Suppressor macrophage (primary cell): ENCODE data around the gene FAM107B.

Experiments used
- DNase-seq, 4 experiments: peaks; one replicate each; pipeline ENCODE4 v3.0.0-alpha.2; 2020 to 2022

Gene FAM107B

DNA sequence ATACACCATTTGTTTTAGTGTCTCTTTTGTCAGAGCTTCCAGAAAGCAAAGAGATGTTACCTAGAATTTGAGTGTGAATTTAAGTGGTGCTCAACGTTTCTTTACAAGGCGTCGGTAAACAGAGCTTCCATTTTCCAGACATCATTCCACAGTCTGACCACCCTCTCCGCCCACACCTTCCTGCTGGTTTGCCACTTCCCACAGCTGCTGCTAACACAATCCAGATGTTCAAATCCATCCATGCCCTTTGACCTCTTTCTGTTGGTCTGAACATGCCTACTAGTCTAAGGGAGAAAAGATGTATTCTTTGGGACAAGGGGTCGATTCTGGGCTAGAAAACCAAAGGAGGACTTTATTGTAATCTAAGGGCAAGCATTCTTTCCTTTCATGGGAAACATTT is 86.1 kb downstream of the FAM107B start:
- DNase-seq, result peak; percentile 19 to 40 (median 37)

GRCh38 chr10:14688189-14688588 is 86.5 kb downstream of the FAM107B start:
- peak in 2 of 4 experiments; percentile 25 to 41 for DNase-seq

GRCh38 chr10:14687340-14687739 is 87.4 kb downstream of the FAM107B start:
- DNase-seq, result no peak

- no peak for DNase-seq
Observed at GRCh38 chr10:14686356-14686755, 88.3 kb downstream of the FAM107B start.

DNA sequence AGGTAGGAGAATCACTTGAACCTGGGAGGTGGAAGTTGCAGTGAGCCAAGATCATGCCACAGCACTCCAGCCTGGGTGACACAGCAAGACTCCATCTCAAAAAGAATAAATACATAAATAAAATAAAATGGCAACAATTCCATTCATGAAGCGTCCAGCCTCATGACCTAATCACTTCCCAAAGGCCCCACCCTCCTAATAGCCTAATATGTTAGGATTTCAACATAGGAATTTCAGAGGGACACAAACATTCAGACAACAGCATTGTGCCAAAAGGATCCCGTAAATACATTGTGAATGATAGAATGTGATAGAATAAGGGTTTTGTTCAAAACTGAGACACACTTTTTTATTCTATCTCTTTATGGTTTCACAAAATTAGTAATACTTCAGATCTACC is 90.3 kb downstream of the FAM107B start:
- DNase-seq, result no peak

DNA sequence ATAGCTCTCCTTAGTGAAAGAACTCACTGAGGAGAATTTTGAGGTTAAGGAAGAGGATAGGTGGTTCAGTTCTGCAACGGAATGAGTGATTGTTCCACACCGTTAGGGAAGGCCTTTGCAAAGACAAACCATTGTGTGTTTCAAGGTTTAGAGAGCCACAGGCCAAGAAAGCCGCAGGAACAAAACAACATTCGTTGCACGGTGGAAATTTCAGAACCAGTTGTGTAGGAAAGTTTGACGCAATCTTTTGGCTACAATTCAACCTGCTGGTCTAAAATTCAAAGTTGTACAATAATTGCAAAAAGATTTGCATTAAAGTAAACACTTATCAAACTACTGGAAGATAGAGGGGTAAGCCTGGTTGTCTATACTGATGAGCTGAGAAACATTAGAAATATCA is 91.4 kb downstream of the FAM107B start:
- no peak for DNase-seq

- no peak for DNase-seq
Observed at GRCh38 chr10:14681802-14682201, 92.9 kb downstream of the FAM107B start.

DNA sequence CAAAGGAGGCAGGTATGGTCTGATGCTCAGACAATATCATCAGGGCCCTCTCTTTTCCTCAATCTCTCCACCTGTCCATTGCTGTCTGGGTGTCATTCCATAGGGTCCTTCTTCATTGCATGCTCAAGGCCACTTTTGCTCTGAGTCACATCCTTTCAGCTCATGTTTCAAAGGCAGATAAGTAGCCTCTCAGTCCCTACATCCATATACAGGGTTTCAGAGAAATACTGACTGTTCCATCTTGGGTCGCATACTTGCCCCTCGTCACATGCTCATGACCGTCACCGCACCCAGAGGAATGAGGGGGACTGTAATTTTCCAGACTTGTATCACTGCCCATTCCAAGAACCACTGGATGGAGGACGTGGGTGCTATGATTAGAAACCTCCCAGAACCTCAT is 93.4 kb downstream of the FAM107B start:
- DNase-seq, result no peak

- no peak for DNase-seq
Observed at GRCh38 chr10:14678637-14679036, 96.1 kb downstream of the FAM107B start.

DNA sequence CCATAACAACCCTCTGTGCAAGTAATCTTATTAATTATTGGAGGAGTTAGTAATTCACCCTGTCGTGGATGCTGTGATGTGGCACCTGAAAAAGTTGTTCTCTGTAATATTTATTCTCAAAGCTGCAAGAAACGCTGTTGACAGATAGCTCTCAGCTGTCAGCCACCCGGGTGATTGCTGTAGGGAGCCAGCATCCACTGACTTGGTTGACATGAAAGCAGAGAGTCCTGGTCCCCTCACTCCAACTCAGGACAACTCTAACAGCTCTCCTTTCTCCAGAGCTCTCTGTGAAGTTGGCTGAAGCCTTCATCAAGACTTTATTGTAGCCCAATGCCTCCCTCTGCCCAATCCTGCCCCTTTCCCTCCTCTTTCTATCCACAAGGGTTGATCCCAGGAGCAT is 98.0 kb downstream of the FAM107B start:
- no peak for DNase-seq

DNA sequence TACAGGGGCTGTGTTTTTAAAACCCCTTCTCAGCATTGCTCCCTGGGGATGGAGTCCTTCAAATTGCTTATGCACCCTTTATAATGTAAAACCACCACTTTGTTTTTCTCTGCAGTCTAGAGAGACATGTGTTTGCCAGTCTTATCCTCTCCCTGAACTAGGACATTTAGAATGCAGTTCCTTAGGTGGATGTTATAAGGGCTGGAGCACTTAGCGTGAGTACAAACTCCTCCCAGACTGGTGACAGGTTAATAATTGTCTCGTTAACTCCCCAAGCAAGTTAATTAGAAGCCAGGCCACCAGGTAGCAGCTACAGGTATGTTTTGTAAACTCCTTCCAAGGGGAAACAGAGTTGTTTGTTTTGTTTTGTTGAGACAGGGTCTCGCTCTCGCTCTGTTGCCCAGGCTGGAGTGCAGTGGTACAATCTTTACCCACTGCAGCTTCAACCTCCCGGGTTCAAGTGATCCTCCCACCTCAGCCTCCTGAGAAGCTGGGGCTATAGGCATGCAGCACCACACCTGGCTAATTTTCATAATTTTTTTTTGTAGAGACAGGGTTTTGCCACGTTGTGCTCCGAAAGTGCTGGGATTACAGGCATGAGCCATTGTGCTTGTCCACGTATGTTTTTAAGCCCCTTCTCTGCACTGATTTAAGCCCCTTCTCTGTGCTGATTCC is 100.2 kb downstream of the FAM107B start:
- no peak for DNase-seq

- DNase-seq, result peak in 3 of 4 experiments; percentile 9 to 50 (median 32)
Observed at GRCh38 chr10:14673189-14673861, 101.4 kb downstream of the FAM107B start.

GRCh38 chr10:14671386-14671831 is 103.3 kb downstream of the FAM107B start:
- no peak for DNase-seq

DNA sequence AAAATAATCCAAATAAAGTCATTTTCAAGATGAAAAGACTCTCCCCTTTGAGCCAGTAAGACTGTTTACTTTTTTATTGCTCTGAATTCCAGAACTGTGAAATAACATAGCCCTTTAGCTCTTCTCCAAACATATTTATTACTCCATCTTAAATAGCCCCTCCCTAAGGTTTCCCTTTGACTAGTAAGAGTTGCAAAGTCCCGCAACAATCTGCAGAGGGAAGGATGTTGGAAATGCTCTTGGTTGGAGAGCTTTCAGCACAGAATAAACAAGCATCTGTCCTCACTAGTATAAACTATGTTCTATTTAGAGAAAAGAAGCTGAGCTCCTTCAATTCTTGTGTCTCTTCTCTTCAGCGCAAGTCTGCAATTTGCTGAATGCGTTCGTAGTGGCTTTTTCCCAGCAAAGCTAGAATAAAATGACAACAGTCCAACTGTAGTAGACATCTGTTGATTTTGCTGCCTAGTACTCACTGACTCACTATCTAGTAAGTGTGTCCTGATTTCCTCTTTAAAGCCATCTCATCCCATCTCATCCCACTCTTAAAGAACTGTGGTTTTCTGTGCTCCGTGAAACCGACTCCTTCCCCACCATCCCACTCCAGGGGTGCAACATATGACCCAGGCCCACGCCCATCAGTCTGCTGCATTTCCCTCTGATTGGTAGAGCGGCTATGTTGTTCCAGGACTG is 104.0 kb downstream of the FAM107B start:
- DNase-seq, result peak in 3 of 4 experiments; percentile 39 to 71 (median 45)

DNA sequence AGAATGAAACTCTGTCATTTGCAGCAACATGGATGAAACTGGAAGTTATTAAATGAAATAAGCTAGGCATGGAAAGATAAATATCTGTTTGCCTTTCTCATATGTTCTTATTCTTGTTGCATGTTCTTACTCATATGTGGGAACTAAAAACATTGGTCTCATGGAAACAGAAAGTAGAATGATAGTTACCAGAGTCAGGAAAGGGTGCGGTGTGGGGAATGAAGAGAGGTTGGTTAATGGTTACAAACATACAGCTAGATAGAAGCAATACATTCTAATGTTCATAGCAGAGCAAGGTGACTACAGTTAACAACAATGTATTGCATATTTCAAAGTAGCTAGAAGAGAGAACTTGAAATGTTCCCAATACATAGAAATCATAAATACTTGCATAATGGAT is 105.1 kb downstream of the FAM107B start:
- no peak for DNase-seq

DNA sequence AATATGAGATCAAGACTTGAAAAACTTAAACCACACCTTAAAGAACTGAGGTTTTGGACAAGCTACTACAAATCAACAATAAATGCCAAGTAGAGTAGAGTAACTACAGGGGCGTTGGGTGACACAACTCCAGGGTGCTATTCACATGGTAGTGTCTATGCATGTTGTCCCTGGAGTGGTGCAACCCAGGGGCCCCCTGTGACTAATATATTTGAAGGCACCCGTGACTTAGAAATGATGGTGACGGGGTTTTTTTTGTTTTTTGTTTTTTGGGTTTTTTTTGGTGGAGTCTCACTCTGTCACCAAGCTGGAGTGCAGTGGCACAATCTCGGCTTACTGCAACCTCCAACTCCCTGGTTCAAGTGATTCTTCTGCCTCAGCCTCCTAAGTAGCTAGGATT is 106.9 kb downstream of the FAM107B start:
- DNase-seq, result peak in 2 of 4 experiments; percentile 31 to 36

DNA sequence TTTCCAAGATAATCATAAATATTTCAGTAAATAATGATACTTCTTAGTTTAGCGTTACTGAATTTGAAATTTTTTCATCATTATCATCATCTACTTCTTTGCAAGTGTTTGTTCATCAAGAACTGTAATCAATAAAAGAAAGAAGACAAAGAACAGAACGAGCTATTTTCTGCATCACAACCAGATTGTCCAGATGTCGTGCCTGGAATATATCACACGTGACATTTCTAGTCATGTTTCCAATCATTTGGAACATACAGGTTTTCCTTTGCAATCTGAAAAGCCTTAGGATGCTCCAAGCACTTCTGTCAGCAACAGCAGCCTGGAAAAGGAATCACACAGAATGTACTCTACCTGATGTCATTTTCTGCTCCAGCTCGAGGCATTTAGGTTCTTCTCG is 107.4 kb downstream of the FAM107B start:
- DNase-seq, result no peak

GRCh38 chr10:14665865-14666857 is 108.5 kb downstream of the FAM107B start:
- no peak for DNase-seq

DNA sequence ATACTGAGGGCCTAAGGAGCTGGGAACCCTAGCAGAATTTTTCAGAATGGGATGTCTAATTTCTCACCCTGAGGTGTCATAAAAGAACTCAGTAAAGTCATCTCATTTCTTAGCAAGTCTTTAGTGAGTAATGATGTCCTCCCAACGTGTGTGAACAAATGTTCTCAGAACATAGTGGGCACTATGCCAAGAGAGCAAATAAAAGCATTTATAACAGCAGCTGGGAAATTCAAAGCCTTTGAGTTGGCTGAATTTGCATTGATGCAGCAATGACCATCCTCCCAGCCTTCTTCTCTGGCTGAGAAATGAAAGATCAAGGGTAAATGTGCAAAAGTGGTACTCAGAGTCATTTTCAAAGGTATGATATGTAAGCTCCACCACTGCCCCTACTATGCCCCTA is 109.4 kb downstream of the FAM107B start:
- DNase-seq, result no peak

GRCh38 chr10:14664345-14664744 is 110.4 kb downstream of the FAM107B start:
- DNase-seq, result no peak

DNA sequence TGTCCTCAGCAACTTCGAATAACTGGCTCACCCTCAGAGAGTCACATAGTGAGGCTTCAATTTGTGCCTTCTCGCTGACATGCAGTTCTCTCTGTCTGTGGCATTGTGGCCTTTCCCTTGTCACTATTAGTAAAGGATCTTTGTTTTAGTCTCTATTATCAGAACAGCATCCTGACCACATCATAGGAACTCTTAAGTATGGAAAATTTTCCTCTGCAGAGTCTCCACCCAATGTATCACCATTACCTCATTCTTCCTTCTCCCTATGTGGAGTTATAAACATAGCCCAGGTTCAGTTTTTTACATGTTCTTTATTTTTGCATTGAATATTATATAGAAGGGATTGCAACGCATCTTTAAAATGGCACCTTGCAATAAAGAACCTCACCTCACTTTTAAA is 112.9 kb downstream of the FAM107B start:
- no peak for DNase-seq

DNA sequence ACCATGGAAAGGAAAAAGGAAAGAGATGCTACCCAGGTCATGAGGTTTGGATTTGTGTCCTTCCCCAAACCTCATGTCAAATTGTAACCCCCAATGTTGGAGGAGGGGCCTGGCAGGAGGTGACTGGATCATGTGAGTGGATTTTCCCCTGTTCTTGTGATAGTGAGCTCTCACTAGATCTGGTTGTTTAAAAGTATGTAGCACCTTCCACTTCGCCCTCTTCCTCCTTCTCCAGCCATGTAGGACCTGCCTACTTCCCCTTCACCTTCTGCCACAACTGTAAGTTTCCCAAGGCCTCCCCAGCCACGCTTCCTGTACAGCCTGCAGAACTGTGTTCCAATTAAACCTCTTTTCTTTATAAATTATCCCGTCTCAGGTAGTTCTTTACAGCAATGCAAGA is 113.9 kb downstream of the FAM107B start:
- peak in 3 of 4 experiments; percentile 36 to 47 (median 36) for DNase-seq
